Astrocyte of the cerebellum (primary cell): ENCODE measurements around the gene SGCG.

Experiments used
- DNase-seq: peaks from one replicate; pipeline ENCODE4 v3.0.0-alpha.2; 2011; ENCODE audit warnings: low read depth
- H3K4me3 ChIP-seq: 2 replicates; pipeline ENCODE4 v1.5.1; 2011; ENCODE audit warnings: mild to moderate bottlenecking, low read depth, low read length, moderate library complexity
- CTCF ChIP-seq: IDR thresholded peaks from 2 replicates; pipeline ENCODE4 v1.5.1; 2012; ENCODE audit warnings: low read length, low read depth, moderate library complexity, mild to moderate bottlenecking; ENCODE audit errors: missing control alignments
- in situ Hi-C: cut with HindIII; loops from 2 replicates; pipeline ENCODE4 v1.10.0; 2017; ENCODE audit warnings: low sequenced_read_pairs

SGCG gene

GRCh38 chr13:23146811-23147625, 33.8 kb upstream of the SGCG start:
- H3K4me3 ChIP-seq, result no peak overlapping the region
- DNase-seq, result no peak
- in situ Hi-C loops, result no loop called here
- no peak for TF ChIP-seq CTCF

GRCh38 chr13:23147827-23148226, 33.0 kb upstream of the SGCG start:
- in situ Hi-C loops, result no loop called here
- DNase-seq, result no peak
- TF ChIP-seq CTCF, result no peak
- H3K4me3 ChIP-seq, result no peak overlapping the region

GRCh38 chr13:23157781-23158180, 23.0 kb upstream of the SGCG start:
- H3K4me3 ChIP-seq, result no peak overlapping the region
- DNase-seq, result no peak
- in situ Hi-C loops, result no loop called here

GRCh38 chr13:23159205-23159759, 21.5 kb upstream of the SGCG start:
- in situ Hi-C loops, result no loop called here
- TF ChIP-seq CTCF, result peak; percentile 80
- H3K4me3 ChIP-seq, result peak overlapping the region; percentile 41
- DNase-seq, result peak; percentile 8

More at GRCh38 chr13:23157781-23158180, 23.0 kb upstream of the SGCG start:
- no peak for TF ChIP-seq CTCF

- TF ChIP-seq CTCF, result no peak
- peak overlapping the region; percentile 41 for H3K4me3 ChIP-seq
- in situ Hi-C loops, result no loop called here
- no peak for DNase-seq
Observed at GRCh38 chr13:23159760-23160637, 20.8 kb upstream of the SGCG start.
